KMS-11 (cell line): ENCODE measurements around the gene KIAA0513.

Experiments used
- H2AFZ ChIP-seq: fragments of 200-600 bp; sonication (generic); 2 replicates; pipeline ENCODE4 v1.6.1; 2016; ENCODE audit warnings: antibody characterized with exemption, mixed run types, low read depth
- H3K27ac ChIP-seq: fragments of 200-600 bp; sonication (generic); 2 replicates; pipeline ENCODE4 v1.6.1; 2016; ENCODE audit warnings: mild to moderate bottlenecking, mixed run types
- H3K27me3 ChIP-seq: fragments of 200-600 bp; sonication (generic); 2 replicates; pipeline ENCODE4 v1.6.1; 2017; ENCODE audit warnings: mild to moderate bottlenecking, low read depth, mixed run types, moderate library complexity; ENCODE audit not compliant: insufficient read depth
- H3K36me3 ChIP-seq: fragments of 200-600 bp; sonication (generic); 2 replicates; pipeline ENCODE4 v1.6.1; 2017; ENCODE audit warnings: mild to moderate bottlenecking, mixed run types; ENCODE audit not compliant: insufficient read depth
- H3K4me1 ChIP-seq: fragments of 200-600 bp; sonication (generic); 2 replicates; pipeline ENCODE4 v1.6.1; 2016; ENCODE audit warnings: mild to moderate bottlenecking, low read depth, mixed run types; ENCODE audit not compliant: poor library complexity, severe bottlenecking
- H3K4me2 ChIP-seq: fragments of 200-600 bp; sonication (generic); 2 replicates; pipeline ENCODE4 v1.7.0; 2016; ENCODE audit warnings: mild to moderate bottlenecking, mixed run types
- H3K4me3 ChIP-seq: fragments of 200-600 bp; sonication (generic); IDR thresholded peaks from 2 replicates; pipeline ENCODE4 v1.6.1; 2017; ENCODE audit warnings: low read depth, low read length, mixed read lengths; ENCODE audit not compliant: insufficient read depth
- H3K79me2 ChIP-seq: fragments of 200-600 bp; sonication (generic); 2 replicates; pipeline ENCODE4 v1.6.1; 2016; ENCODE audit warnings: low read depth, mixed run types; ENCODE audit not compliant: insufficient read depth
- H3K9ac ChIP-seq: fragments of 200-600 bp; sonication (generic); 2 replicates; pipeline ENCODE4 v1.6.1; 2016; ENCODE audit warnings: mild to moderate bottlenecking, mixed run types
- H4K20me1 ChIP-seq: fragments of 200-600 bp; sonication (generic); 2 replicates; pipeline ENCODE4 v1.6.1; 2016; ENCODE audit warnings: mild to moderate bottlenecking, mixed run types; ENCODE audit not compliant: insufficient read depth
- TF ChIP-seq, protein P1 (sequence below): fragments of 200-600 bp; sonication (generic); conservative IDR thresholded peaks from 2 replicates; pipeline ENCODE4 v1.6.1; 2017; ENCODE audit warnings: low read depth, mild to moderate bottlenecking, antibody characterized with exemption, low read length, moderate library complexity, mixed read lengths

KIAA0513 gene

DNA sequence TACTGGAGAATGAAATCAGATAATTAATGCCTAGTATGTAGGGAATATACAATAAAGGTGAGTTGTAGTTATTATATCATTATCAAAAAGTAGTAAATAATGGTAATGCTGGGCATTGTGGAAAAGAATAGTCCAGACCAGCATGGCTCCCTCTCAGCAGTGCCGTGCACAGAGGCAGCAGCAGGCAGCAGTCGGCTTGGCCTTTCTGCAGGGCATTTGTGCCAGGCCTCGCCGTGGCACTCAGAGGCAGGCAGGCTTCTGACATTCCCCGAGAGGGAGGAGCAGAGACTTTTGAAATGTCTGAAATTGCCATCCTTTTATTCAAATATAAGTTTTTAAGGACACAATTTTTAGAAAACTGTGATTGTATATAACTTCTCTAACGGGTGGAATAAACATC, 15.0 kb downstream of the KIAA0513 start:
- no peak overlapping the region for H3K9ac ChIP-seq

DNA sequence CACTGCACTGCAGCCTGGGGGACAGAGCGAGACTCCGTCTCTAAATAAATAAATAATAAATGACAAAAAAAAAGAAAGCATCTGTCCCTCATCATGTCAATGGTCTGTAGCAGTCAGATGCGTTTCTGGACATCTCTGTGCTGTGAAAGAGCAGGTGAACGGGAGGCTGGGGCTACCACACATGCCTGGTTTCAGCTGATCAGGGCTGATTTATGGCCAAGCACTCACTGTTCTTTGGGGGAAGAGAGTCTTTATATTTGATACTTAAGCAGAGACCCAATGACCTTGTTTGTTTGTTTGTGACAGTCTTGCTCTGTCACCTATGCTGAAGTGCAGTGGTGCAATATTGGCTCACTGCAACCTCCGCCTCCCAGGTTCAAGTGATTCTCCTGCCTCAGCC, 17.5 kb downstream of the KIAA0513 start:
- Histone ChIP-seq H2AFZ (no peak overlapping the region), H3K36me3 (no peaks in the 10 kb centered on the region), H4K20me1 (no peaks in the 10 kb centered on the region), H3K27me3 (no peaks in the 10 kb centered on the region), H3K79me2 (no peaks in the 10 kb centered on the region), H3K4me1 (no peaks in the 10 kb centered on the region), H3K4me2 (no peak overlapping the region), H3K27ac (no peak overlapping the region), H3K9ac (no peak overlapping the region), H3K4me3 (no peak overlapping the region)
- TF ChIP-seq, protein P1, sequence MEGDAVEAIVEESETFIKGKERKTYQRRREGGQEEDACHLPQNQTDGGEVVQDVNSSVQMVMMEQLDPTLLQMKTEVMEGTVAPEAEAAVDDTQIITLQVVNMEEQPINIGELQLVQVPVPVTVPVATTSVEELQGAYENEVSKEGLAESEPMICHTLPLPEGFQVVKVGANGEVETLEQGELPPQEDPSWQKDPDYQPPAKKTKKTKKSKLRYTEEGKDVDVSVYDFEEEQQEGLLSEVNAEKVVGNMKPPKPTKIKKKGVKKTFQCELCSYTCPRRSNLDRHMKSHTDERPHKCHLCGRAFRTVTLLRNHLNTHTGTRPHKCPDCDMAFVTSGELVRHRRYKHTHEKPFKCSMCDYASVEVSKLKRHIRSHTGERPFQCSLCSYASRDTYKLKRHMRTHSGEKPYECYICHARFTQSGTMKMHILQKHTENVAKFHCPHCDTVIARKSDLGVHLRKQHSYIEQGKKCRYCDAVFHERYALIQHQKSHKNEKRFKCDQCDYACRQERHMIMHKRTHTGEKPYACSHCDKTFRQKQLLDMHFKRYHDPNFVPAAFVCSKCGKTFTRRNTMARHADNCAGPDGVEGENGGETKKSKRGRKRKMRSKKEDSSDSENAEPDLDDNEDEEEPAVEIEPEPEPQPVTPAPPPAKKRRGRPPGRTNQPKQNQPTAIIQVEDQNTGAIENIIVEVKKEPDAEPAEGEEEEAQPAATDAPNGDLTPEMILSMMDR: no peak

More for the DNA sequence above, 15.0 kb downstream of the KIAA0513 start:
- no peak overlapping the region for H3K27ac ChIP-seq
- no peaks in the 10 kb centered on the region for H3K36me3 ChIP-seq
- H3K79me2 ChIP-seq: no peaks in the 10 kb centered on the region
- H3K4me2 ChIP-seq: no peak overlapping the region
- no peaks in the 10 kb centered on the region for H4K20me1 ChIP-seq
- no peak overlapping the region for H2AFZ ChIP-seq
- H3K4me3 ChIP-seq: no peak overlapping the region
- H3K4me1 ChIP-seq: no peaks in the 10 kb centered on the region
- TF ChIP-seq, protein P1: no peak
- H3K27me3 ChIP-seq: no peaks in the 10 kb centered on the region

DNA sequence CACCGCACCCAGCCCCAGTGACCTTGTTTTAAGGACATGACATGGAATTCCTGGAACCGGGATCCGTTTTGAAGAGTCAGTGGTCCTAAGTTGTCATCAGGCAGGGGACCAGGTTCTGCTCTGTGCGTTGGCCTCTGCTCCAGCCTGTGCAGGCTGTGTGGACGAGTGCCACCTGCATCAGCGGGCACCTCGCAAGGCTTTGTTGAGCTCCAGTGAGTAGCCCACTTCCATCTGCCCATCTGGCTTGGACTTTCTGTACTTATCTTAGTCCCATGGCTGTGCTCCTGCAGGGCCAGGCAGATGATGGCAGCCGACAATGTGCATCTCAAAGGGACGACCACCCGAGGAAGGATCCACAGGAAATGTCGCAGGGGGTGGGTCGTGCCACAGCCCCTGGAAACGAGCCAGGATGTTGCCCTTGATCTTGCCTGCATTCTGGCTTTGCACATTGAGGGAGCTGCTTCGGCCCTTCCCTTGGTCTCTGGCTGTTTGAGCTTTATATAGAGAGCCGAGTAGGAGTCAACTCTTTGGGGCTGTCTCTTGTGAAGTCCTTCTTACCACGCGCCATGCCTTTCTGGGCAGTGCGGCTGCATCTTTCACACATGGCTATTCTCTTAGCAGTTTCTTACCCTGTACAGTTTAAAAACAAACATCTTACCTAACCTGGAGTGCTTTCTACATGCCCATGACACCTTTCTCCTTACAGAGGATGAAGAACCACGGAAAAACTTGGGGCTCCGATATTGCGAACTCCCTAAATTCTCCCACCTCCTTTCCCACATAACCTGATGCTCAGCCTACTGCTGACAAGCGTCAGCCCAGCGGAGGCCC, 18.3 kb downstream of the KIAA0513 start:
- no peaks in the 10 kb centered on the region for H3K79me2 ChIP-seq

DNA sequence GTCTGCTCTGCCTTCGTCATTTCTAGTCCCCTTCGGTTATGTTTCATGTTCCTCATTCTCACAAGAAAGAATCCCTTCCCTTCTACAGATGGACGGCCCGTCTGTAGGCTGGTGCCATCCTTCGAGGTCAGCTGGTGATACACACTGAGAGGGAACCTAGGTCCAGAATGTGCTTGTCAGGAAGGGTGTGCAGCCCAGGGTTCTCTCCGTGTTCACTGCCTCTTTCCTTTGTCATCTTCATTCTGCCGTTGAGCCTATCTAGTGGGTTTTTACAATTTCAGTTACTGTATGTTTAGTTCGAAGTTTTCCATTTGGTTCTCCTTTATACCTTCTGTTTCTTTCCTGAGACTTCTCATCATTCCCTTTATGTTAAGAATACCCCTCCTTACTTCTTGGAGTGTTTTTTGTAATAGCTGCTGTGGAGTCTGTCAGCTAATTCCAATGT, 18.9 kb downstream of the KIAA0513 start:
- H3K79me2 ChIP-seq: no peaks in the 10 kb centered on the region
- no peak overlapping the region for H3K4me2 ChIP-seq
- no peaks in the 10 kb centered on the region for H3K27me3 ChIP-seq
- no peak overlapping the region for H2AFZ ChIP-seq
- H3K27ac ChIP-seq: no peak overlapping the region
- TF ChIP-seq, protein P1: no peak
- H3K4me3 ChIP-seq: no peak overlapping the region
- H3K4me1 ChIP-seq: no peaks in the 10 kb centered on the region
- no peak overlapping the region for H3K9ac ChIP-seq
- no peaks in the 10 kb centered on the region for H4K20me1 ChIP-seq
- no peaks in the 10 kb centered on the region for H3K36me3 ChIP-seq

More for the DNA sequence above, 18.3 kb downstream of the KIAA0513 start:
- H3K27me3 ChIP-seq: no peaks in the 10 kb centered on the region
- H3K9ac ChIP-seq: no peak overlapping the region
- no peaks in the 10 kb centered on the region for H3K4me1 ChIP-seq
- H3K4me2 ChIP-seq: no peak overlapping the region
- TF ChIP-seq, protein P1: no peak
- H3K4me3 ChIP-seq: no peak overlapping the region
- no peaks in the 10 kb centered on the region for H4K20me1 ChIP-seq
- H3K36me3 ChIP-seq: no peaks in the 10 kb centered on the region
- no peak overlapping the region for H3K27ac ChIP-seq
- H2AFZ ChIP-seq: no peak overlapping the region
